ENCODE data around the gene CSTF1.

GRCh38 chr20:56376331-56376730, 16.1 kb upstream of the CSTF1 start:
- no peak for TF ChIP-seq POLR2A (IDR thresholded peaks at IDR 0.05)
- TF ChIP-seq, protein P1, sequence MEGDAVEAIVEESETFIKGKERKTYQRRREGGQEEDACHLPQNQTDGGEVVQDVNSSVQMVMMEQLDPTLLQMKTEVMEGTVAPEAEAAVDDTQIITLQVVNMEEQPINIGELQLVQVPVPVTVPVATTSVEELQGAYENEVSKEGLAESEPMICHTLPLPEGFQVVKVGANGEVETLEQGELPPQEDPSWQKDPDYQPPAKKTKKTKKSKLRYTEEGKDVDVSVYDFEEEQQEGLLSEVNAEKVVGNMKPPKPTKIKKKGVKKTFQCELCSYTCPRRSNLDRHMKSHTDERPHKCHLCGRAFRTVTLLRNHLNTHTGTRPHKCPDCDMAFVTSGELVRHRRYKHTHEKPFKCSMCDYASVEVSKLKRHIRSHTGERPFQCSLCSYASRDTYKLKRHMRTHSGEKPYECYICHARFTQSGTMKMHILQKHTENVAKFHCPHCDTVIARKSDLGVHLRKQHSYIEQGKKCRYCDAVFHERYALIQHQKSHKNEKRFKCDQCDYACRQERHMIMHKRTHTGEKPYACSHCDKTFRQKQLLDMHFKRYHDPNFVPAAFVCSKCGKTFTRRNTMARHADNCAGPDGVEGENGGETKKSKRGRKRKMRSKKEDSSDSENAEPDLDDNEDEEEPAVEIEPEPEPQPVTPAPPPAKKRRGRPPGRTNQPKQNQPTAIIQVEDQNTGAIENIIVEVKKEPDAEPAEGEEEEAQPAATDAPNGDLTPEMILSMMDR (IDR thresholded peaks at IDR 0.05) = no peak

Measured in prostate gland (tissue), 2 donors.